PC-3 (cell line): ENCODE measurements around the gene TBX15. TPM values are rescaled to one million over a fixed set of nuclear protein-coding genes. Genes with fewer than 3 reads are reported as not detected.

Experiments
- ATAC-seq: fragments of 200-7000 bp; cut with Tn5 transposase; 2 replicates; pipeline ENCODE4 v1.9.1; 2020; ENCODE audit warnings: mild to moderate bottlenecking, moderate library complexity
- BruUV-seq: library from RNA; stranded (reverse); fragments of 400-500 nt; replicated peaks from 2 replicates; lab custom pipeline; 2021; lab: Mats Ljungman, UMichigan
- CTCF ChIA-PET: fragments of 300-600 bp; sonication (Branson Sonifier 250); formaldehyde crosslinking; loops from one replicate; lab custom pipeline; 2022; ENCODE audit warnings: antibody characterized with exemption; lab: Charles Lee
- POLR2A ChIA-PET: fragments of 300-600 bp; sonication (Branson Sonifier 250); formaldehyde crosslinking; loops from one replicate; lab custom pipeline; 2022; ENCODE audit warnings: antibody characterized with exemption; ENCODE audit not compliant: unreplicated experiment; lab: Charles Lee
- DNase-seq: peaks from one replicate; pipeline ENCODE4 v3.0.0-alpha.2; 2015
- H2AFZ ChIP-seq: fragments of 300-600 bp; sonication (generic); 2 replicates; pipeline ENCODE4 v1.6.0; 2016; ENCODE audit warnings: antibody characterized with exemption, low read length
- H3F3A ChIP-seq: fragments of 300-600 bp; sonication (generic); one replicate; pipeline ENCODE4 v1.6.0; 2017; ENCODE audit warnings: antibody characterized with exemption, low read length, control low read depth, mild to moderate bottlenecking; ENCODE audit not compliant: unreplicated experiment
- H3K27ac ChIP-seq: fragments of 300-600 bp; sonication (generic); 2 replicates; pipeline ENCODE4 v1.5.1; 2016; ENCODE audit warnings: mild to moderate bottlenecking, low read length
- H3K27me3 ChIP-seq: fragments of 300-600 bp; sonication (generic); 2 replicates; pipeline ENCODE4 v1.6.1; 2016; ENCODE audit warnings: low read length, mixed read lengths
- H3K36me3 ChIP-seq: fragments of 300-600 bp; sonication (generic); 2 replicates; pipeline ENCODE4 v1.6.1; 2016; ENCODE audit warnings: low read depth, mixed run types, low read length, mixed read lengths
- H3K4me1 ChIP-seq: fragments of 300-600 bp; sonication (generic); 2 replicates; pipeline ENCODE4 v1.5.1; 2016; ENCODE audit warnings: low read length; ENCODE audit not compliant: insufficient read depth
- H3K4me2 ChIP-seq: fragments of 300-600 bp; sonication (generic); 2 replicates; pipeline ENCODE4 v1.6.0; 2016; ENCODE audit warnings: low read length
- H3K4me3 ChIP-seq: fragments of 300-600 bp; sonication (generic); 2 replicates; pipeline ENCODE4 v1.5.1; 2016; ENCODE audit warnings: mild to moderate bottlenecking, low read length, mixed read lengths
- H3K79me2 ChIP-seq: fragments of 300-600 bp; sonication (generic); 2 replicates; pipeline ENCODE4 v1.6.1; 2017; ENCODE audit warnings: low read length, mixed read lengths
- H3K9ac ChIP-seq: fragments of 300-600 bp; sonication (generic); 2 replicates; pipeline ENCODE4 v1.6.0; 2016; ENCODE audit warnings: mild to moderate bottlenecking, low read length
- H3K9me2 ChIP-seq: fragments of 300-600 bp; sonication (generic); replicated peaks from 2 replicates; pipeline ENCODE4 v1.6.1; 2016; ENCODE audit warnings: mixed run types, low read length, mixed read lengths
- H3K9me3 ChIP-seq: fragments of 300-600 bp; sonication (generic); 2 replicates; pipeline ENCODE4 v1.6.1; 2016; ENCODE audit warnings: low read length, mixed read lengths
- H4K20me1 ChIP-seq: fragments of 300-600 bp; sonication (generic); 2 replicates; pipeline ENCODE4 v1.6.1; 2016; ENCODE audit warnings: low read length, mixed read lengths
- CTCF ChIP-seq: fragments of 300-600 bp; sonication (generic); conservative IDR thresholded peaks from 2 replicates; pipeline ENCODE4 v1.5.1; 2017; ENCODE audit warnings: antibody characterized with exemption, low read depth, mild to moderate bottlenecking, low read length
- EZH2 ChIP-seq: fragments of 300-600 bp; sonication (generic); IDR thresholded peaks from one replicate; pipeline ENCODE4 v1.6.1; 2017; ENCODE audit warnings: antibody characterized with exemption, mild to moderate bottlenecking, low read length; ENCODE audit not compliant: unreplicated experiment
- EZH2phosphoT487 ChIP-seq: fragments of 300-600 bp; sonication (generic); IDR thresholded peaks from 2 replicates; pipeline ENCODE4 v1.6.1; 2018; ENCODE audit warnings: mild to moderate bottlenecking, antibody characterized with exemption, low read length, borderline replicate concordance
- intact Hi-C: fragments of 100-400 bp; cut with micrococcal nuclease; formaldehyde crosslinking; loops from 2 replicates; pipeline ENCODE4 v1.9.0; 2023
- total RNA-seq: library from RNA; depleted of rRNA; stranded (reverse); fragments of >200 nt; gene quantifications from 2 replicates; pipeline ENCODE4 v1.2.3, GENCODE V29; 2014

Gene TBX15
- total RNA-seq, 1 experiment from 2014 or later: 0.58 TPM

- Histone ChIP-seq H3K4me3 (no peak overlapping the region), H2AFZ (0 out of 2 replicates have a peak overlapping the region, but pooled peaks have one; percentile 32)
Observed at GRCh38 chr1:119008483-119009311, 20.6 kb upstream of the TBX15 start.

GRCh38 chr1:119007670-119008482 lies 19.7 kb upstream of the TBX15 start:
- Histone ChIP-seq H3K9ac (no peak overlapping the region), H3K36me3 (no peaks in the 10 kb centered on the region), H3K27me3 (no peaks in the 10 kb centered on the region), H3K4me3 (no peak overlapping the region), H3K4me2 (no peak overlapping the region), H3F3A (no peaks in the 10 kb centered on the region), H3K9me3 (no peaks in the 10 kb centered on the region), H3K79me2 (no peaks in the 10 kb centered on the region), H4K20me1 (no peaks in the 10 kb centered on the region), H2AFZ (no peak overlapping the region), H3K27ac (no peak overlapping the region), H3K9me2 (no peaks in the 10 kb centered on the region), H3K4me1 (0 out of 2 replicates have a peak, but pooled peaks cover 7% of the 10 kb centered on the region)
- ChIA-PET CTCF (interaction anchor here (0.5 to 1.0 kb wide), 3 partner anchors 267 to 856 kb away, joined by 3 to 4 read pairs (median 4); no protein-coding TSS in a partner anchor), POLR2A (no interaction called here)
- no TSS peak for BruUV-seq
- ATAC-seq: no peak
- TF ChIP-seq CTCF: no peak
- no peak for TF ChIP-seq EZH2phosphoT487
- TF ChIP-seq EZH2: no peak
- intact Hi-C loops: loop anchor here (5.0 kb wide), 2 partner anchors 181 to 269 kb away; no protein-coding TSS in a partner anchor
- no peak for DNase-seq

More at GRCh38 chr1:119008483-119009311, 20.6 kb upstream of the TBX15 start:
- intact Hi-C loops: loop anchor here (5.0 kb wide), 2 partner anchors 181 to 269 kb away; no protein-coding TSS in a partner anchor
- Histone ChIP-seq H3K9me3 (no peaks in the 10 kb centered on the region), H3K36me3 (no peaks in the 10 kb centered on the region), H3K9ac (no peak overlapping the region), H3K9me2 (no peaks in the 10 kb centered on the region), H3K4me1 (0 out of 2 replicates have a peak, but pooled peaks cover 7% of the 10 kb centered on the region), H3K79me2 (no peaks in the 10 kb centered on the region), H4K20me1 (no peaks in the 10 kb centered on the region), H3K27me3 (no peaks in the 10 kb centered on the region), H3K27ac (no peak overlapping the region), H3K4me2 (peak overlapping the region; percentile 47), H3F3A (no peaks in the 10 kb centered on the region)
- BruUV-seq: no TSS peak
- ChIA-PET CTCF (interaction anchor here (0.6 to 1.0 kb wide), 5 partner anchors 9 to 857 kb away, joined by 3 to 6 read pairs (median 4); no protein-coding TSS in a partner anchor), POLR2A (no interaction called here)
- peak; percentile 73 for DNase-seq
- peak; percentile 83 for TF ChIP-seq CTCF
- TF ChIP-seq EZH2phosphoT487: no peak
- no peak for TF ChIP-seq EZH2
- peak; percentile 57 for ATAC-seq
